ENCODE results near the gene MED25.

The MED25 gene

DNA sequence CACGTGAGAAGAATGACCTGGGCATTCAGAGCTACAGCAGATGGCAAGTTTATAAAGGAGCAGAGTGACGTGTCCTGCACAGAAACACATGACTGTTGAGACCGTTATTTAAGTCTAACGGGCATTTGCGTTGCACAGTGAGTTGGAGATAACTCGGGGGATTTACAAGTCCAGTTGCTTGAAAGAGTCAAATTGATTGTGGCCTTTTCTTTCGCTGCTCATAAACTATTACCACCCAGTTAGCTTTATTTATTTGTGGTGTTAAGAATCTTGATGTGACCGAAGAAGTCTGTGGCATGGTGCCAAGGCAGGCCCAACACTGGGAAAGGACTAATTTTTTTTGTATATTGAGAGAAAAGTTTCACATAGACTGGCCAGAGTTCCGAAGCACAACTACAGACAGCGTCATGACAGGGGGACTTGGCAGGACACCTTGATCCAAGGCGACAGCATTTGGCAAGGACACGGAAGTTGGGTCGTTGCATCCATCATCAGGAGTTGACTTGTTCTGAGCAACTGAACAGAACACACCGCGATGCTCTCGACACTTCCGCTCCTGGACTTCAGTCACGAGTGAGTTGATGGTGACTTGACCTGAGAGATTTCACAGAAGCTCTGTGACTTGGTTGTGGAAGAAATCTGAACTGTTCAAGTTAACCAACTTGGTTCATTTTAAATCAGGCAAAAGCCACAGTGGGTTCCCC lies 20.9 kb downstream of the MED25 start:
- no peak for DNase-seq
- intact Hi-C loops (cut with DNase I): no loop called here

DNA sequence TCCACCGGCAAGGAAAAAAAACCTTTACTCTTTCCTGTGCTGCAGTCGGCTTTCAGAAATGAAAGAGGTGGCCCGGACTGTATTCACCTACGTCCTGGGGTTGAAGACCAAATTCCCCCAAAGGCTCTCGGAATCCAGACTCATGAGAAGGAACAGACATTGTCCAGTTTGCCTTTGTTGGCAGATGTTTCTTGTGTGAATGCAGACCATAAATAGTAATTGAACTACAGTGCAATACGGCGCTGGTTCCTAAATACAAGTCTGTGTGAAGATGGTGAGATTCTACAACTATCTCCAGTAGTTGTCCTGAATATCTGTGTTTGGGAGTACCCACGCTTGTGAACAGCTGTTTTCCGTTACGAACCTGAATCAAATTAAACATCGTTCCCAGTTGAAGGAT lies 21.6 kb downstream of the MED25 start:
- intact Hi-C loops (cut with DNase I): no loop called here
- DNase-seq: no peak

DNA sequence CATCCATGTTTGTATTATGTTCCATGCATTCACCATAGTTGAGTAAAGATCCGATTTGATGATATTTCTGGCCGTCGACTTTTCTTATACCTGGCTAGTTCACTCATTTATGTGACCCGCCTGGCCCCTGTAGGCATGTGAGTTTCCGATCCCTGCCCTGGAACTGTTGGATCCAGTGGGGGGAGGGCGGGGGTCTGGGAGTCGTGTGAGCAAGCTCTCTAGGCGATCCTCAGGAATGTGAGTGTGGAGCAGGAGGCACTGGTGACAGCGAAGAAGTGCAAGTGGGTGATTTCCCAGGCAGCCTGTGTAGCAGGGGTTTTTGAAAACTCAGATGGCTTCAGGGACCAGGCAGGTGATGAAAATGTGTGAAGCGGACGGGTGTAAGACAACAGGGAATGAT lies 22.2 kb downstream of the MED25 start:
- intact Hi-C loops (cut with DNase I): no loop called here
- DNase-seq: no peak

DNA sequence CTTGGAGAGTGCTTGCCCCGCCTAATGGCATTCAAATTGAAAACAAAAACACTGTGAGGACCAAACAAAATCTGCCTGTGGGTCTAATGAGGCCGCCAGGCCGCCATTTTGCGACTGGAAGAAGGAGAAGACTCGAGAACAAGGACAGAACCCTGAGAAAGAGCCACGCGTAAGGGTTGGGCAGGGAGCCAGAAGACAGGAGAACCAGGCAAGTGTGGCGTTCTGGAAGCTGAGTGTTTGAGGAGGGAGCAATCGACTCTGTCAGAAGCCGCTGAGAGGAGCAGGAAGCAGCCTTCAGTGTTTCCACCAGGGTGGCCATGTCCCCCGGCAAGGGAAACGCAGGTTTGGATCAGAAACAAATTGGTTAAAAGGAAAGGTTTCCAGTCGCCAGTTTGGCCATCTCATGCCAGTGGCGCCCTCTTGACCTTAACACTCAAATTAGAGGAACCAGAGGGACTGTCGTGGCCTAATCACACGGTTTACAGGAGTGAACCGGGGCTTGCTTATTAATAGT lies 22.7 kb downstream of the MED25 start:
- intact Hi-C loops (cut with DNase I): no loop called here

GRCh38 chr19:49843265-49843664 lies 25.2 kb downstream of the MED25 start:
- DNase-seq: no peak
- intact Hi-C loops (cut with DNase I): no loop called here

More for the DNA sequence above, 22.7 kb downstream of the MED25 start:
- DNase-seq: peak in 1 of 10 donors; percentile 44

DNA sequence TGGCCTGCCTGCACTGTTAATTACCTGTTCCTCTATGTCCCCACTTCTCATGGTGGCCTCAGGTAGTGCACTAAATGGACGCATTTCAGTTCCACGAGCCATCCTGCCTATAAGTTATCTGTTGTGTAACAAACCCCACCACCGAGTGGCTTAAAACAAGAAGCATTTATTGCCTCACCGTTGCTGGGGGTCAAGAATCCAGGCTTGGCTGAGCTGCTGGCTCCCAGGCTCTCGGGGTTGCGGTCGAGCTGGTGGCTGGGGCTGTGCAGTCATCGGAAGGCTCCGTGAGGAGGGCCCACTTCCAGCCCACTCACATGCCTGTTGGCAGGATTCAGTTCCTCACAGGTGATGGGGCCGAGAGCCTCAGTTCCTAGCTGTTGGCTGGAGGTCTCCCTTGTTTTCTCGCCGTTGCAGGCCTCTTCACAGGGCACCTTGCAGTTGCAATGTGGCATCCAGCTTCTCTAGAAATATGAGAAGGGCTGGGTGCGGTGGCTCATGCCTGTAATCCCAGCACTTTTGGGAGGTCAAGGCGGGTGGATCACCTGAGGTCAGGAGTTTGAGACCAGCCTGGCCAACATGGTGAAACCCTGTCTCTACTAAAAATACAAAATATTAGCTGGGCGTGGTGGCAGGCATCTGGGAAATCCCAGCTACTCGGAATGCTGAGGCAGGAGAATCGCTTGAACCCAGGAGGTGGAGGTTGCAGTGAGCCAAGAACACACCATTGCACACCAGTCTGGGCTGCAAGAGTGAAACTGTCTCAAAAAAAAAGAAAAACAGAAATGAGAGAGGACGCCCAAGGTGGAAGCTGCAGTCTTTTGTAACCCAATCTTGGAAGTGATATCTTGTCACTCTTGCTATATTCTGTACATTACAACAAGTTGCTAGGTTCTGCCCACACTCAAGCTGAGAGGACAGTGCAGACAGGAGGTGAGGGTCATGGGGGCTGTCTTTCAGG lies 26.3 kb downstream of the MED25 start:
- intact Hi-C loops (cut with DNase I): no loop called here
- DNase-seq: no peak

DNA sequence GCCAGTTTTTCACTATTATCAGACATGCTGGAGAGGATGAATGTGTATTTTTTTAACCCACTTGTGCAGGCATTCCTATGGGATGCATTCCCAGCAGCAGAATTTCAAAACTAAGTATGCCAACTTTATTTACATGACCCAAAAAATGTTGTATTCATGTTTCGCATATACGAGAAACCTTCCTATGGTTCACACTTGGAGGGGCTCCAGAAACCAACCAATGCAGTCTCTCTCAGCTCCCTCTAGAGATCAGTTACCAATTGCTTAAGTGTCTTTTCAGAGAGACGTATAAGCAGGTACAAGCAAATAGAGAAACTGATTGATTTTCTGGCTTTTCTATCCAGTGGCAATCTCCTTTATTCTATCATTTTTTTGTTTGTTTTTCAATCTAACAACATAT lies 27.3 kb downstream of the MED25 start:
- intact Hi-C loops (cut with DNase I): no loop called here
- no peak for DNase-seq

DNA sequence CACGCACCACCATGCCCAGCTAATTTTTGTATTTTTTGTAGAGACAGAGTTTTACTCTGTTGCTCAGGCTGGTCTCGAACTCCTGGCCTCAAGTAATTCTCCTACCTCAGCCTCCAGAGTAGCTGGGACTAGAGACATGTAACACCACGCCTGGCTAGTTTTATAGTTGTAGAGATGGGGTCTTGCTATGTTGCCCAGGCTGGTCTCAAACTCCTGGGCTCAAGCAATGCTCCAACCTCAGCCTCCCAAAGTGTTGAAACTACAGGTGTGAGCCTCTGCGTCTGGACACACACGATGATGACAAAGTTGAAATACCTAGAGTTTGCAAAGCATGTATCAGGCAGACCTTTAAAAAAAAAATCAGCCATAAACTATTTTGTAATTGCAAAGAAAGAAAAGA lies 28.3 kb downstream of the MED25 start:
- intact Hi-C loops (cut with DNase I): no loop called here
- no peak for DNase-seq

DNA sequence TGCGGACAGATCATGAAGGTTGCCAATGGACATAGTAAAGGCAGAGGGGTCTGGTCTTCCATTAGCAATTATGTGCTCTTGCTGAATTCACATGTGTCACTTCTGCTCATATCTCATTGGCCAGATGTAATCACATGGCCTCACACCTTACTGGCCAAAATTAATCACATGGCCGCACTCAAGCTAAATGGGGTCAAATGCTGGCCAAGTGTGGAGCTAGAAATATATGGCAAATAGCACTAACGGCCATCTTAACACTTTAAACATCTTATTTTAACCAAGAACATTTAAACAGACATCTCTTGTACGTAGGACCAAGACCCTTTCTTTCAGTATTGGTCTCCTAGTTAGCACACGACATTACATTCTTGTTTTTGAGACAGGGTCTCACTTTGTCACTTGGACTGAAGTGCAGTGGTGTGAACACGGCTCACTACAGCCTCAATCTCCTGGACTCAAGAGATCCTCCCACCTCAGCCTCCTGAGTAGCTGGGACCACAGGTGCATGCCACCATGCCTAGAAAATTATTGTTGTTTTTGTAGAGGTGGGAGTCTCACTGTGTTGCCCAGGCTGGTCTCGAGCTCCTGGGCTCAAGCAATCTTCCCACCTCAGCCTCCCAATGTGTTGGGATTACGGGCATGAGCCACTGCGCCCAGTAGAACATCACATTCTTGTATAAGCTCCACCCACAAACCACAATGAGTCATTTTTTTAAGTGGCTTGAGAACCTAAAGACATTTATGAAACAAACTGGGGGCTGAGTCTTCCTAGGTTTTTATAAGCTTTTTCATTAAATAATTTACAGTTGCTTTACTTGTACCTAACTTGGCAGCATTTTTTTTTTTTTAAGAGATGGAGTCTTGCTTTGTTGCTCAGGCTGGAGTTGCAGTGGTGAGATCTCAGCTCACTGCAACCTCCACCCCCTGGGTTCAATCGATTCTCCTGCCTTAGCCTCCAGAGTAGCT lies 29.9 kb downstream of the MED25 start:
- intact Hi-C loops (cut with DNase I): no loop called here
- no peak for DNase-seq

- DNase-seq: no peak
- intact Hi-C loops (cut with DNase I): no loop called here
Measured at GRCh38 chr19:49848938-49849337, 30.8 kb downstream of the MED25 start.

GRCh38 chr19:49849433-49850220 lies 31.5 kb downstream of the MED25 start:
- intact Hi-C loops (cut with DNase I): loop anchor here (1.0 to 5.0 kb wide), 2 partner anchors 28 to 32 kb away; partner anchors contain the start of genes AKT1S1, MED25 and TBC1D17
- no peak for DNase-seq

- intact Hi-C loops (cut with DNase I): loop anchor here (1.0 to 5.0 kb wide), 2 partner anchors 27 to 33 kb away; partner anchors contain the start of genes AKT1S1, MED25 and TBC1D17
- no peak for DNase-seq
Measured at GRCh38 chr19:49850221-49850486, 32.1 kb downstream of the MED25 start.

GRCh38 chr19:49850487-49851342 lies 32.6 kb downstream of the MED25 start, which contains the start of gene PTOV1:
Gene PTOV1, plus strand, starts transcription at chr19:49851159.
- intact Hi-C loops (cut with DNase I): loop anchor here (1.0 to 5.0 kb wide), 2 partner anchors 27 to 33 kb away; partner anchors contain the start of genes AKT1S1, MED25 and TBC1D17
- DNase-seq: peak; percentile 90 to 99 (median 95)

DNA sequence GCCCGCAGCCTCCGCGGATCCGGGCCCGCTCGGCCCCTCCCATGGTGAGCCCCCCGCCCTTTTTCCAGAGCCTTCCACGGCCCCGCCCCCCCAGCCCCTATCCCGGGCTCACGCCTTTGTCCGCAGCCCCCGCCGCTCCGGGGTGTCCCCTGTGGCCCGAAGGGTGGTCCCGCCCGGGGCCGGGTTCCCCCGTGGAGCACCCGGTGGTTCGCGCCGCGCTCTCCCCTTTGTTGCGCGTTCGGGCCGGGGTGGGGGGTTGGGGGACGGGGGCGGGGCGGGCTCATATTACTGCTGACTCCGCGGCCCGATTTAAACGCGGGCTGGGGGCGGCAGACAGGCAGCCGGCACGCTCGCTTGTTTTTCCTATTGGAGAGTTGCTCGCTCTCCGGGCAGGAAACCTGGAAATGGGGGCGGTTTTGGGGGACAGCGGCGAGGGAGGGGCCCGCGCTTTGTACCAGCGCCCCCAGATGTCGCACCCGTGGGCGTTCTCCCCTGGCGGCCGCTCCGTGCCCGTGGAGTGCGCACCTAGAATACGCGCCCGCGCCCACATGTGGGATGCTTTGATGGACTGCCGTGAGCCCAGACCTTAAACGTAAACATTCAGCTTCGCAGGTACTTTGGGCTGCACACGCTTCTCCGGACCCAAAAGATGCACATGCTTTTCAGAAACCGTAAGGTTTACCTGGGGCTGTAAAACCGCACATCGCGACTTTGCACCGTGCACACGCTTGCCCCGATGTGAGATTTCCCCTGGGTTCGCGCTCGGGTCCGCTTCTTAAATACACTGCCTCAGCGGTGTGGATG lies 33.6 kb downstream of the MED25 start:
- DNase-seq: no peak
- intact Hi-C loops (cut with DNase I): loop anchor here (5.0 kb wide), 1 partner anchor 34 kb away; the partner anchor contains the start of gene MED25

- DNase-seq: no peak
- intact Hi-C loops (cut with DNase I): loop anchor here (5.0 kb wide), 1 partner anchor 35 kb away; the partner anchor contains the start of gene MED25
Measured at GRCh38 chr19:49852631-49853126, 34.6 kb downstream of the MED25 start.

GRCh38 chr19:49853852-49854377 lies 35.8 kb downstream of the MED25 start:
- DNase-seq: no peak
- intact Hi-C loops (cut with DNase I): loop anchor here (5.0 kb wide), 1 partner anchor 37 kb away; the partner anchor contains the start of gene MED25
